ENCODE data around the gene WDR91. TPM values are rescaled to one million over a fixed set of nuclear protein-coding genes. Genes with fewer than 3 reads are reported as not detected.

WDR91 gene
- total RNA-seq = 5.7 and 6.2 TPM in 2 replicates

DNA sequence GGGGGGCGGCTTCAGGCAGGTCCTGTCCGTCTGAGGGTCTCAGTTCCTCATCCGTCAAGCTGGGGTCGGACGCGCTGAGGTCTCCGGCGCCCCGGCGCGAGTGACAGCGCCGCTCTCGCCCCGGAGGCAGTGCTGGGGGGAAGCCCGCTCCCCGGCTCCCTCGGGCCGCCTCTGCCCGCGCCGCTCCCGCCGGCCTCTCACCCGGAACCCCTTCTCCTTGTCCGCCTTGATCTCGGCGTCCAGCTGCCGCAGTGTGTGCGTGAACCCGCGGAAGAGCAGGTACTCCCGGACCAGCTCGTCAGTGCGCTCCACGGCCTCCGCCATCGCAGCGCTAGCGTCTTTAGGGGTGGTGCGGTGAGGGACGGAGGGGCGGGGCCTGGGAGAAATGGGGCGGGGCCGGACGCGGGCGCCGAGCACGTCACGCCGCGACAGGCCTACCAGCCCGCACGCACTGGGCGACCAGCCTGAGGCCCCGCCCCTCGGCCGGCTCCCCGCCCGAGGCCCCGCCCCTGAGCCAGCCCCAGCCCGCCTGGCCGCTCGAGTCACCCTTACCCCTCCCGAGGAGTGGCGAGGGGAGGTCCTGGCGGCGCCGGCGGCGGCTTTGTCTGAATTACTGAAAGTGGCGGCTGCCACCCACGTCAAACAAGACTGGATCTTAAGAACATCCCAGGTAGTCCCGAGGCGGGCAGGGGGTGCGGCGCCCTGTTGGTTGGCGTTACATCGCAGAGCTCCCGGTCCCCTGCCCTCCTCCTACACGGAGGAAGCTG is at the start of gene WDR91:
WDR91 (minus strand) TSS at position 348 of the 767 bp plus-strand sequence; CDS start at position 324, 24 bp downstream.

DNA sequence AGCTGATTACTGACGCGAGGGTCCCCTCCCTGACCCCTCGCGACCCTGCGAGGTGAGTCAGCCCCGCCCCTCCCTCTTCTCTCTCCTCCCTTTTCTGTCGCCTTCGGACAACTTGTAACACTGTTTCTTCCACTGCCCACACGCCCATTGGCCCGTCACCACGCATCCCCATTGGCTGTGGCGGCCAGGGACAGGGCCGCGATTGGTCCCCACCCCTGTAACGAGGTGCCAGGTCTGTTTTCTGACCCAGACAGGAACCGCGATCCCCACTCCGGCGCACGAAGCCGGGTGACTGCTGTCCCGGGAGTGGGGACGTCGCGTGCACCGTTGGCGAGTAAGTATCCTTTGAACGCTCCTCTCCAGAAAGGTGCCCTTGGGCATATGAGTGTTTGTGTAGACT is 22.2 kb upstream of the WDR91 start, which contains the start of gene STRA8:
STRA8 (plus strand) TSS at position 269 of the 400 bp plus-strand sequence. CDS start 6,687 bp downstream, outside the sequence.

DNA sequence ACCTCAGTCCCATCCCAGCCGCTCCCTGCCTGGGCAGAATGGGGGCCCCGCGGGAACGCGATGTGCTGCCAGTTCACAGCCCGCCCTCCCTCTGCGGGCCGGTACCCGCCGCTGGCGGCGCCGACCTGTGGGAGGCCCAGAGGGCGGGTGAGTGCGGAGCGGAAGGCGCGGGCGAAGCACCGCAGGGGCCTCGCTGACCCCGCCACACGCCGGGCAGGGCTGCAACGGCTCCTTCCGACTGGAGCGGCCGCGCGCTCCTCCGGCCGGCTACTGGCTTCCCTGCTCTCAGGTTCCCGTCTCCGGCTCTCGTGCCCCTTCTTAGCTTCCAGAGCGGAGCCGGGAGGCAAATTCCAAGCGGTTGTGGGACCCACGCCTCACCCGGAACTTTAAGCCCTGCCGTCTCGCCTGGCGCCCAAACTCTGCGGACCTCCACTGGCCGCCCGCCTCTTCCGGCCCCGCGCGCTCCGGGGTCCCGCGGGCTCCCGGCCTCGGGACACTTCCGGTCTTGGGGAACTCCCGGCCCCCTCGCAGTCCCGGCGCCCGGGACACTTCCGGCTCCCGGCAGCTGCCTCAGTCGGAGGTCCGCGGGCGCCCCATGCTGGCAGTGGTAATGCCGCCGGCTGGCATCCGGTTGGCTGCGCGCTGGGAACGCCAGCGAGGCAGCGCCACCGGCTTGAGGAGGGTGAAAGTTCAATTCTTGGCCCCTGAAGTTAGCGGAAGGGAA is 40.9 kb downstream of the WDR91 start, which contains the start of gene CYREN:
CYREN (minus strand) TSS at position 434 of the 724 bp plus-strand sequence. CDS start 1,785 bp downstream, outside the sequence.

DNA sequence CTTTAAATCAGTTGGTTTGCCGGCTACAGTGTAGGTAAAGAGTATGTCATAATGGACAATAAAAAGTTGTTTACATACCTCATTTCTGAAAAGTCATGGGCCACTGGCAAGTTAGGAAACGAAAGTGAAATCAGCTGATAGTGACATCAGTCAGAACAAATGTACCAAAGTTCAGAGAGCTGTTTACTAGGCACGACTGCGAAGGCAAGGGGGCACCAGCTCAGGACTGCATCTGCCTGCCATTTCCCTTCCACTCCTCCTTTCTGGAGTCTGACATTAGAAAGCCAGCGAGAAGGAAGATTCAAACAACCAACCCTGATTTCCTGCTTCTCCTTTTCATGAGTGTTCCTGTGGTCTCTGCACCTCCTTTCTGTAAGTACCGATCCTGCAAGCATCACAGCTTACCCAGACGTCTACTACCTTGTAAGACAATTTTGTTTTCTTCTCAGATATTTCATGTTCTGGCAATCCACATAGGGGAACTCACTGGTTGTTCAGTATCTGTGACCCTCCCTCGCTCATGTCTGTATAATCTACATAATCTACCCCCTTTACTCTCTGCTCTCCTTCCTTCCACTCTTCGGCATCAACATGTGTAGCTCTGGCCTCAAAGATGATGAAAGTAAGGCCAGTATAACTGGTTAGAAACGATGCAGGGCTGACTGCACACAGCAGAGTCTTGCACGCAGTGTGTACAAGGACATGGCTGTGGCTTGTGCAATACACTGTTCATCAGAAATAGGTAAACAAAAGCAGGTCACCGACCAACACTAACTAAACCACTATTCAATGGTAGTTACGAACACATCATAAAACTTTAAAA is 63.2 kb downstream of the WDR91 start, which contains the start of gene TMEM140:
TMEM140 (plus strand) TSS at position 174 of the 823 bp plus-strand sequence. CDS start 16,370 bp downstream, outside the sequence.

Other genes with a start within 250 kb of the WDR91 start
- 1.6 and 1.7 TPM in 2 replicates for gene AGBL3, start 225.0 kb downstream of the WDR91 start, total RNA-seq
- 18.8 and 25.4 TPM in 2 replicates for gene TMEM140, start 63.5 kb downstream of the WDR91 start, total RNA-seq
- 33.4 and 44.0 TPM in 2 replicates for gene CYREN, start 40.8 kb downstream of the WDR91 start, total RNA-seq
- not detected in 2 replicates for gene STRA8, start 22.3 kb upstream of the WDR91 start, total RNA-seq

Measured in aortic smooth muscle cell (primary cell).